Gastroesophageal sphincter (tissue), 3 donors: Measurements from ENCODE around the gene SLAMF1.

ENCODE experiments used
- POLR2AphosphoS5 ChIP-seq: sonication (generic); formaldehyde crosslinking; IDR thresholded peaks from one replicate; pipeline ENCODE4 v1.6.1; 2017; ENCODE audit warnings: antibody characterized with exemption
- TF ChIP-seq, protein P1 (sequence below), 4 experiments: fragments of 200-600 bp in 2 of 4; fragments of 450-650 bp in 2 of 4; sonication (generic) in 1 of 4; IDR thresholded peaks; one replicate each; pipeline ENCODE4 v1.5.1; 2017 to 2019; ENCODE audit warnings: antibody characterized with exemption in 4 of 4, mild to moderate bottlenecking in 2 of 4, moderate library complexity in 2 of 4

DNA sequence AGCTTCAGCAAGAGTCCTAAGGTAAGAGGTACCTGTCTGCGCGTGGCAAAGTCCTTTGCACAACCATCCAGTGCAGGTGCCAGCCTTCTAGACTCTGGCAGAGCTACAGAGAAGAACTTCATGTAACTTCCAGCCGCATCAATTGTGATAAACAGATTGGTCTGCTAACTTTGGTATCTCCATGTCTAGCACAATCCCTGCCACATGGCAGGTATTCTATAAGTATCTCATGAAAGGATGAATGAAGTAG lies 35.0 kb upstream of the SLAMF1 start:
- TF ChIP-seq, protein P1, sequence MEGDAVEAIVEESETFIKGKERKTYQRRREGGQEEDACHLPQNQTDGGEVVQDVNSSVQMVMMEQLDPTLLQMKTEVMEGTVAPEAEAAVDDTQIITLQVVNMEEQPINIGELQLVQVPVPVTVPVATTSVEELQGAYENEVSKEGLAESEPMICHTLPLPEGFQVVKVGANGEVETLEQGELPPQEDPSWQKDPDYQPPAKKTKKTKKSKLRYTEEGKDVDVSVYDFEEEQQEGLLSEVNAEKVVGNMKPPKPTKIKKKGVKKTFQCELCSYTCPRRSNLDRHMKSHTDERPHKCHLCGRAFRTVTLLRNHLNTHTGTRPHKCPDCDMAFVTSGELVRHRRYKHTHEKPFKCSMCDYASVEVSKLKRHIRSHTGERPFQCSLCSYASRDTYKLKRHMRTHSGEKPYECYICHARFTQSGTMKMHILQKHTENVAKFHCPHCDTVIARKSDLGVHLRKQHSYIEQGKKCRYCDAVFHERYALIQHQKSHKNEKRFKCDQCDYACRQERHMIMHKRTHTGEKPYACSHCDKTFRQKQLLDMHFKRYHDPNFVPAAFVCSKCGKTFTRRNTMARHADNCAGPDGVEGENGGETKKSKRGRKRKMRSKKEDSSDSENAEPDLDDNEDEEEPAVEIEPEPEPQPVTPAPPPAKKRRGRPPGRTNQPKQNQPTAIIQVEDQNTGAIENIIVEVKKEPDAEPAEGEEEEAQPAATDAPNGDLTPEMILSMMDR (IDR thresholded peaks at IDR 0.05), result no peak
- no peak for TF ChIP-seq POLR2AphosphoS5
